Umbilical cord (tissue), 2 donors: ENCODE measurements around the gene DAAM1. TPM values are rescaled to one million over a fixed set of nuclear protein-coding genes. Genes with fewer than 3 reads are reported as not detected.

Experiments
- DNase-seq: peaks from one replicate; pipeline ENCODE4 v3.0.0-alpha.2; 2015; ENCODE audit warnings: low spot score
- total RNA-seq: library from RNA; depleted of rRNA; stranded (reverse); fragments of >200 nt; gene quantifications from one replicate; pipeline ENCODE4 v1.2.3, GENCODE V29; 2014; ENCODE audit warnings: low replicate concordance; ENCODE audit not compliant: insufficient read depth

The DAAM1 gene
- total RNA-seq, 1 donor from 2014 or later: 77.3 TPM

DNA sequence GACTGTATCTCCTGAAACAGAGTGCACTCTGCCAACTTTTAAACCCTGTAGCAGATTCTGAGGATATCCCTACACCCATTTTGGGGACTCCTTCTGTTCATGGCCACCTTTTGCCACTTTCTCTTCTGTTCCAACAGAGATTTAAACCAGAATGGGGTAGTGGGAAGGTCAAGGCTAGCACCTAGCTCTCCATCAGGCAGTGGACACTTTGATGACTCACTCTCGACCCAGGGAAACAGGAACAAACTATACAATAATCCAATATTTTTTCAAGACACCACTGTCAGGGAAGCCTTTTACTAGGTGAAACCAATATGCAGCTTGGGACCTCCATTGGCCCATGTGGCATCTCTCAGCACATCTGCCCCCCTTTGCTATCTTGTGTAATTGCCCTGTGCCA is 103.6 kb downstream of the DAAM1 start:
- DNase-seq: no peak

DNA sequence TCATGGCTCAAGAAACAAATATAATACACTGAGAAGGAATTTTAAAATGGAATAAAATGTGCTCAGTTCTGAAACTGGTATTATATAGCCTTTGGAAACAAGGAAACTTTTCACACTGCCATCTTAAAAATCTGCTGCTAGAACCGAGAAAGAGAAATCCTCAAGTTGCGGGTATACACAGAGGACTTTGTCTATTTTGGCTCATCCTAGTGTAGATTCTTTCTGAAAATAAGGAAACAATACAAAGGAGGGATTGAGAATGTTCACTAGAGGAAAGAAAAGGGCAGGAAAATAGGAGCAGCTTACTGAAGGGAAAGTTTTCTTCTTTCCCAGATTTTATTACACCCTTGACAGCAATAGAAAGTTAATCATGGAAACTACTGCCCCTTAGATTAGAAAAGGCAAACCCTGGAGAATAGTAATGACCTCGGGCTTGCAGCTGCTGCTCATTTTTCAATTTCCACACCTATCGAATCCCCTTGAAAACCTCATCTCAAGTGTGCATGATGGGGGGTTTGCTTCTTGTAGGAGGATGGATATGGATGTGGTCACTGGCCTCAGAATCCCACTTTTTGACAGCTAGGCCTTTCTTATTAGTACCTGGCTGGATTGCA is 104.6 kb downstream of the DAAM1 start:
- no peak for DNase-seq

DNA sequence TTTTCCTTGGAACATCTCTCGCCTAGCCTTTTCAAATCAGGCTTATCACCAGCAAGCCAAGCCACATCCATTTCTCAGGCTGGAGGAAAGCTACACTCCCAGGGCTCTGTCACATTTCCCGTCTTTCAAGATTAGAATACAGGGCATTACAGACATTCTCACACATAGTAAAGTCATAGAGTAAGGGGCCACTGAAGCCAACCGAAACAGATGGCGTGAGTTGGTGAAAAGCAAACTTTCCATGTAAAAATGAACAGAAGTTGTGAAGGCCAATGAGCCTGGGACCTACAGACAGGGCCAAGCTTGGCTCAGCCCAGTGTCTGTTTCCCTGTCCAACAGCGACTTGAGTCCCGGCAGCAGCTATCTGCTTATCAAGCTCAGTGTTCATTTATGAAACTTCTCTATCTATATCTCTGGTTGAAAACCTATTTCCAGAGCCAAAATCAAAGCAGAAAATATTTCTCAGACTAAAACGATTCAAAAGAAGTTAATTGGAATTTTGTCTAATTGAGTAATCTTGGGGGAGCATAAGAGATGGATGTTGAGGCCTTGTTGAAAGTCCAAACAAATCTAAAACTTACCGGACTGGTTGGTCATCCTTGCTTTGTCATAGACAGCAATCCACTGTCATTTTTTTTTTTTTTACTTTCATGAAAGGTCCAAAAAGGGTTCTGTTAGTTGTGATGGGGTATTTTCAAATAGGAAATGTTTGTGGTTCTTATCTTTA is 105.6 kb downstream of the DAAM1 start:
- DNase-seq: no peak

- DNase-seq: no peak
These were observed 106.2 kb downstream of the DAAM1 start for GRCh38 chr14:59294662-59294992.

DNA sequence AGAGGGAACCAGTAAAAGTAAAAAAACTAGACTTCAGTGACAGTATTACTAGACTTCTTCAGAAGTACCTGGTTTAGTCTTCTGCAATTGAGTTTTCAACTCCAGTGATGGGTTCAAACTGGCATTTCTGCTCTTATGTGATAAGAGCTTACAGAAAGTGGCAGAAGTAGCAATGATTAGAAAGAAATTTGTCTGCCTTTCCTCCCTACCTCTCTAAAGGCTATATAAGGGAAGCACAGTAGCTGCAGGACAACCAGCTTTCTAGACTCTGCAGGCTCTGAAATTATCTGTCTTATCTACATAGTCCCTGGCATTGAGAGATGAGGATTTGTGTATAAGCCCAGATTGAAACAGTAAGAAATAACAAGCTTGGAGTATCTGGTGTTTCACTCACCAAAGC is 107.5 kb downstream of the DAAM1 start:
- peak; percentile 73 for DNase-seq

DNA sequence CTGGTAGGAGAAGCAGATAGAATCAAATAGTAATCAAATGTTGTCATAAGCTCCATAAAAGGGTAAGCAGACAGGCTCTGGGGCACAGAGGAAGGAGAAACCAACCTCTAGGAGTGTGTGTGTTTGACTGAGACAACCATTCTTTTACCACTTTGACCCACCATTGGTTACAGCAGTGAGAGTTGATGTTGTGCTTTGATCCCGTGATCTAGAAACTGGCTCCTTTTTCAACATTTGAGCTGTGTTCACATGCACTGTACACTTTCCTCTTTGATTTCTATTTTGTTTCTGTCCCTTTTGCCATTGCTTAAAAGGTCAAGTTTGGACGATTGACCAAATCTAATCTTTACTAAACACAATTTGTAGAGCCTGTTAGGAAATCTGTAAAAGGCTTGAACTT is 108.0 kb downstream of the DAAM1 start:
- DNase-seq: no peak

GRCh38 chr14:59297071-59297776 is 108.8 kb downstream of the DAAM1 start:
- DNase-seq: no peak

DNA sequence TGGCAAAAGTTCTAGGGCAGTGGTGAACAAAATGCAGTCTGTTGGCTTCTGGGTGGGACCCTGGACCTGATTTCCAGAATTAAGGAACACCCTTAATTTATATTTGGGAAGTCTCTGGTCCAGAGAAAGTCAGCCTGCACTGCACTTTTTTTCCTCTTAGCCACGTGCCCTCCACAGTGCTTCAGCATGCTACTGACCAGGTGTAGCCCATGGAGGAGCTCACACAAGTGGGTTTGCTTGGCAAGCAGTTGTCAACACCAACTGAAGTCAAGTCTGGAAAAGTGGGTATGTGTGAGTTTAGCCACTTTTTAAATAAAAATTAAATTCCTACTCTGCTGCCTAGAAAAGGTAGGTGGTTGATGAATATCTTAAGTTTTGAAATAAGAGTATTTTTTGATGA is 111.3 kb downstream of the DAAM1 start:
- no peak for DNase-seq

DNA sequence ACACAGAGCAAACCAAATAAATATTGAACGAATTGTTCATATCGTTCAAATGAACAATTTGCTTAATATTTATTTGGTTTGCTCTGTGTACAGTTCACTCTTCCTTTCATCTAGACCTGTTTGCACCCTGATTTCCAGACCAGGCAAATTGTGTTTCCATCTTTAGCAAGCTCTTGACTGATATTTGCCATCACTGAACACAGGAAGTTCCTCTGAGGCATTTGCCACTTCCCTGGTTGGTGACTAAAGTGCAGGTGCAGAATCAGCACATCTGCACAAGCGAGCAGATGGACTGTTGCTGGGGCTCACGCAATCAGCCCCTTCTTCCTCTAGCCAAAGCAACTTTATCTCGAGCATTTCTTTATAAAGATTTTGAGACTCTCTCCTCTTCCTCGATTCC is 112.9 kb downstream of the DAAM1 start:
- DNase-seq: no peak

GRCh38 chr14:59302313-59302712 is 113.8 kb downstream of the DAAM1 start:
- no peak for DNase-seq

- no peak for DNase-seq
These were observed 114.7 kb downstream of the DAAM1 start for GRCh38 chr14:59303216-59303615.

GRCh38 chr14:59305231-59305630 is 116.8 kb downstream of the DAAM1 start:
- no peak for DNase-seq

- DNase-seq: peak; percentile 45
These were observed 117.5 kb downstream of the DAAM1 start for GRCh38 chr14:59305836-59306555.

- no peak for DNase-seq
These were observed 118.3 kb downstream of the DAAM1 start for GRCh38 chr14:59306775-59307174.

DNA sequence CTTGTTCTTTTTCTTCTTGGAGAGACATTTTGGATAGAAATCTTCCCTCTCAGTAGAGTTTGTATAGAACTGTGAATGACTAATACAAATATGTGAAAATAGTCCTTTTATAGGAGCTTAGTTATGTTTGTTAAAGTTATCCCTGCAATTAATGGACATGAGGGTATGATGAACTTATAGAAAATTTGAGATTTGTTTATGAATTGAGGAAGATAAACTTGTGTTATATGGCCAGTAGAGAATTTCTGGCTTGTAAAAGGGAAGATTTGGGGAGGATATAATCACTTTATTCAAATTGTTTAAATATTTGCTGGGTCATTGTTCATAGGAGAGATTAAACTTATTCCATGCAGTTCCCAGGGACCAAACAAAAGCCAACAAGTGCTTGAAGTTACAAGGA is 119.6 kb downstream of the DAAM1 start:
- DNase-seq: no peak

- no peak for DNase-seq
These were observed 120.2 kb downstream of the DAAM1 start for GRCh38 chr14:59308673-59309072.

DNA sequence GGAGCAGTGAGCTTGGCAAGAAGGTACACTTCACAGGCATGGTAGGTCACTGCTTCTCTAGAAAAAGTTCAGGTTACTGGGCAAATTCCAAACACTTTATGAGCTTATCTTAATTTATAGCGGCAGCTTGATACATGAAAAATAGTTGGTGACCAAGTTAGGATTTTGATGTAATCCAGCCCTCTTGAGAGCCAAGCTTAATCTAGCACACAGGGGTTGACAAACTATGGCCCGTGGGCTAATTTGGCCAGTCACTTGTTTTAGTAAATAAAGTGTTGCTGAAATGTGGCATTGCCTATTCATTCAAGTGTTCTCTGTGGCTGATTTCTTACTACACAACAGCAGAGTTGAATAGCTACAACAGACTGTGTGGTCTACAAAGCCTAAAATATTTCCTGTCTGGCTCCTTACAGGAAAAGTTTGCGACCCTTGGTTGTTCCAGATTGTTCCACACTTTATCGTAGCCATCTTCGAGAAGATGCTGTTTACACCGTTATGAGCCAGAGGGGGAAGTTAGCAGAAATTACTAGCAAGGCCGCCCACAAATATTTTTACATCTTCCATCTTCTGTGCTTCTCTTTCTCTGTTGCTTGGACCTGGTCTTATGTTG is 120.9 kb downstream of the DAAM1 start:
- no peak for DNase-seq

GRCh38 chr14:59310633-59311032 is 122.2 kb downstream of the DAAM1 start:
- no peak for DNase-seq

DNA sequence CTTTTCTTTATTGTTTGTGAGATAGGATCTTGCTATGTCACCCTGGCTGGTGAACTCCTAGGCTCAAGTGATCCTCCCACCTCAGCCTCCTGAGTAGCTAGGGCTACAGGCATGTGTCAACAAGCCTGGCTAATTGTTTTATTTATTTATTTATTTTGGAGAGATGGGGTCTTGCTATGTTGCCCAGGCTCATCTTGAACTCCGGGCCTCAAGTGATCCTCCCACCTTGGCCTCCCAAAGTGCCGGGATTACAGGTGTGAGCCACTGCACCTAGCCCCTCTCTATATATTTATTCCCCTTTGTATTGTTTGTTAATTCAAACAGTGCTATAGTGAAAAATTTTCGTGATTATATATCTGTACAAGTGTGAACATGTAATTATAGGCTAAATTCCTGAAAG is 123.3 kb downstream of the DAAM1 start:
- no peak for DNase-seq

GRCh38 chr14:59313144-59313651 is 124.7 kb downstream of the DAAM1 start:
- no peak for DNase-seq
